Panc1 (cell line): ENCODE results near the gene MAGI1. TPM values are rescaled to one million over a fixed set of nuclear protein-coding genes. Genes with fewer than 3 reads are reported as not detected.

Experiments used
- ATAC-seq: fragments of 200-7000 bp; cut with Tn5 transposase; 2 replicates; pipeline ENCODE4 v1.9.1; 2020; ENCODE audit warnings: mild to moderate bottlenecking, moderate library complexity
- BruUV-seq: library from RNA; stranded (reverse); fragments of 400-500 nt; replicated peaks from 2 replicates; lab custom pipeline; 2021; lab: Mats Ljungman, UMichigan
- CTCF ChIA-PET: fragments of 300-600 bp; sonication (Branson Sonifier 250); formaldehyde crosslinking; loops from one replicate; lab custom pipeline; 2022; ENCODE audit warnings: antibody characterized with exemption; lab: Charles Lee
- POLR2A ChIA-PET: fragments of 300-600 bp; sonication (Branson Sonifier 250); formaldehyde crosslinking; loops from one replicate; lab custom pipeline; 2022; ENCODE audit warnings: antibody characterized with exemption; lab: Charles Lee
- DNase-seq: peaks from one replicate; pipeline ENCODE4 v3.0.0-alpha.2; 2010; ENCODE audit warnings: low read depth, low spot score
- H3K27ac ChIP-seq: 2 replicates; pipeline ENCODE4 v1.5.1; 2011; ENCODE audit warnings: mild to moderate bottlenecking, low read length, inconsistent platforms
- H3K27me3 ChIP-seq: fragments of 200-500 bp; sonication (Bioruptor generic); 2 replicates; pipeline ENCODE4 v1.6.0; 2014; ENCODE audit warnings: low read length, inconsistent platforms; ENCODE audit not compliant: control insufficient read depth, insufficient read depth
- H3K36me3 ChIP-seq: fragments of 200-500 bp; sonication (Bioruptor generic); 2 replicates; pipeline ENCODE4 v1.5.1; 2014; ENCODE audit warnings: inconsistent platforms, mild to moderate bottlenecking, low read length, moderate library complexity; ENCODE audit not compliant: control insufficient read depth, insufficient read depth
- H3K4me1 ChIP-seq: 2 replicates; pipeline ENCODE4 v1.5.1; 2011; ENCODE audit warnings: inconsistent platforms, mild to moderate bottlenecking, low read length, moderate library complexity; ENCODE audit not compliant: control insufficient read depth, insufficient read depth
- H3K4me3 ChIP-seq, 2 experiments: 2 replicates each; pipeline ENCODE4 v1.5.1; 2011 to 2012; ENCODE audit warnings: low read depth in 2 of 2, low read length in 2 of 2, mild to moderate bottlenecking in 2 of 2, inconsistent platforms in 1 of 2, moderate library complexity in 1 of 2
- H3K9me3 ChIP-seq: fragments of 200-500 bp; sonication (Bioruptor generic); 2 replicates; pipeline ENCODE4 v1.5.1; 2014; ENCODE audit warnings: low read depth, mild to moderate bottlenecking, inconsistent platforms, low read length, moderate library complexity; ENCODE audit not compliant: control insufficient read depth, insufficient read depth
- CTCF ChIP-seq: fragments of 450-650 bp; IDR thresholded peaks from 2 replicates; pipeline ENCODE4 v1.5.1; 2017; ENCODE audit warnings: mild to moderate bottlenecking
- POLR2AphosphoS5 ChIP-seq: IDR thresholded peaks from 2 replicates; pipeline ENCODE4 v1.6.1; 2012; ENCODE audit warnings: mild to moderate bottlenecking, low read depth, low read length, moderate library complexity
- REST ChIP-seq, 2 experiments: IDR thresholded peaks; 2 replicates each; pipeline ENCODE4 v1.6.1; 2011 to 2012; ENCODE audit warnings: low read depth in 2 of 2, control low read depth in 1 of 2, low read length in 1 of 2, mild to moderate bottlenecking in 1 of 2, moderate library complexity in 1 of 2; ENCODE audit not compliant: insufficient read depth in 1 of 2
- SIN3A ChIP-seq: IDR thresholded peaks from 2 replicates; pipeline ENCODE4 v1.6.1; 2012; ENCODE audit warnings: low read depth, mild to moderate bottlenecking, low read length, moderate library complexity, borderline replicate concordance; ENCODE audit not compliant: insufficient read depth
- TCF7L2 ChIP-seq: IDR thresholded peaks from 2 replicates; pipeline ENCODE4 v1.6.1; 2011; ENCODE audit warnings: mild to moderate bottlenecking, low read depth, low read length, inconsistent platforms
- in situ Hi-C: cut with HindIII; loops from 2 replicates; pipeline ENCODE4 v1.10.0; 2016; ENCODE audit warnings: low sequenced_read_pairs, low pct_unique_long_range_greater_than_20kb
- intact Hi-C: fragments of 100-400 bp; cut with micrococcal nuclease; formaldehyde crosslinking; loops from one replicate; pipeline ENCODE4 v1.10.0; 2022; ENCODE audit not compliant: unreplicated experiment
- total RNA-seq: library from RNA; stranded (reverse); gene quantifications from one replicate; pipeline ENCODE4 v1.2.1, GENCODE V29; 2021; ENCODE audit not compliant: unreplicated experiment

The MAGI1 gene
- total RNA-seq, 1 experiment from 2014 or later = 9.5 TPM

- Histone ChIP-seq H3K9me3 (no peaks in the 10 kb centered on the region), H3K4me3 (no peak overlapping the region), H3K4me1 (no peaks in the 10 kb centered on the region), H3K27ac (no peak overlapping the region), H3K36me3 (no peaks in the 10 kb centered on the region), H3K27me3 (no peaks in the 10 kb centered on the region)
- POLR2A ChIA-PET = no interaction called here
- TF ChIP-seq REST (IDR thresholded peaks at IDR 0.05; ENCODE audit: insufficient read depth in 1 of 2, low read depth in 2 of 2, low read length in 1 of 2) (no peak), CTCF (no peak), POLR2AphosphoS5 (no peak), SIN3A (no peak), TCF7L2 (no peak)
- ATAC-seq (no peak), DNase-seq (no peak)
- CTCF ChIA-PET = no interaction called here
- no TSS peak for BruUV-seq
- in situ Hi-C loops = no loop called here
- intact Hi-C loops = no loop called here
Observed at GRCh38 chr3:65945480-65945879, 93.2 kb downstream of the MAGI1 start.

- H3K36me3 ChIP-seq = no peaks in the 10 kb centered on the region
- in situ Hi-C loops (no loop called here), intact Hi-C loops (no loop called here)
- no peaks in the 10 kb centered on the region for H3K9me3 ChIP-seq
- BruUV-seq = no TSS peak
- DNase-seq (no peak), ATAC-seq (no peak)
- H3K27me3 ChIP-seq = no peaks in the 10 kb centered on the region
- H3K4me3 ChIP-seq = no peak overlapping the region
- CTCF ChIA-PET = no interaction called here
- no peak for TF ChIP-seq CTCF
- no peak overlapping the region for H3K27ac ChIP-seq
- no peaks in the 10 kb centered on the region for H3K4me1 ChIP-seq
- POLR2A ChIA-PET = no interaction called here
Observed at GRCh38 chr3:65944252-65944651, 94.5 kb downstream of the MAGI1 start.
